C4-2B (cell line): ENCODE results near the gene ZFYVE28.
A peak's percentile ranks its signal among the peaks of the same experiment; 100 is the strongest.

Experiments used
- CTCF ChIP-seq: fragments of 450-650 bp; conservative IDR thresholded peaks from 2 replicates; pipeline ENCODE4 v1.5.1; 2017; ENCODE audit warnings: mild to moderate bottlenecking
- ZFX ChIP-seq: fragments of 450-650 bp; IDR thresholded peaks from 2 replicates; pipeline ENCODE4 v1.6.1; 2017

GRCh38 chr4:2261110-2261852 is 157.2 kb downstream of the ZFYVE28 start:
- TF ChIP-seq CTCF: no peak
- TF ChIP-seq ZFX: peak; percentile 72; the same call in 1 of the 2 replicates
